CD4-positive, alpha-beta T cell treated with Interleukin-12 subunit alpha and Interleukin-12 subunit beta, for 1 hour (primary cell): ENCODE results near the gene RSPH9.
"Not testable (repeated sequence)": the region's sequence is repeated elsewhere in the genome, so short reads cannot be mapped to it uniquely, and the experiment has no call there.

Experiments used
- DNase-seq: peaks from one replicate; pipeline ENCODE4 v3.0.0-alpha.2; 2020

Gene RSPH9

DNA sequence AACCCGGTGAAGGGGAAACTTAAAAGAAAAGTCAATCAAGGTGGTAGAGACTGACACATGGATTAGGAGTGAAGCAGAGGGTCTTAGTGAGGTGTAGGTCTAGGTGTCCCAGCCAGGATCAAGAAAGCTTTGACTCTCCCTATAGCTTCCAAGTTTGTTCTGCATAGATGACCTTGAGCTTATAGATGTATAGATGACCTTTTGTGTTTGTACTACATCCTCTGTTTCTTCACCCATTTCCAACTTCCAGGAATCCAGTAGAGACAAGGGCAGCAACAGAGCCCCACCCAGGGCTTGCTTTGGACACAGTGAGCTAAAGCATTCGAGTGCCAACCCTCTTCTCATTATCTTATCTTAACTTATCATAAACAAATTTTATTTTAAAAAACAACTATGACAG, 44.6 kb downstream of the RSPH9 start:
- DNase-seq: no peak

- DNase-seq: no peak
Measured at GRCh38 chr6:43695215-43695966, 50.6 kb downstream of the RSPH9 start.

DNA sequence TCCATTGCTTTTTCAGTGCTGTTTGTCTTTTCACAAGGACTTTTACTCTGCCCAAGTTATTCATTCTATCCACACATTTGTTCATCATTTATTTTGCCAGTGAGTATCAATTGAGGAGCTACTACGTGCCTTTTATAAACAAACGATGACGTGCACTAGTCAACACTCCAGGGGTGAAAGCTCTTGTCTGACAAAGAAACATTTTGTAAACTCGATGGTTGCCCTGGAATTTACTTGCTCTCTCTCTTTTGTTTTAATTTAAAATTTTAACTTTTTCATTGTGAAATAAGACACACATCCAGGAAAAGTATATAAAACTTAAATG, 51.1 kb downstream of the RSPH9 start:
- DNase-seq: no peak

- DNase-seq: no peak
Measured at GRCh38 chr6:43697421-43697820, 52.6 kb downstream of the RSPH9 start.

DNA sequence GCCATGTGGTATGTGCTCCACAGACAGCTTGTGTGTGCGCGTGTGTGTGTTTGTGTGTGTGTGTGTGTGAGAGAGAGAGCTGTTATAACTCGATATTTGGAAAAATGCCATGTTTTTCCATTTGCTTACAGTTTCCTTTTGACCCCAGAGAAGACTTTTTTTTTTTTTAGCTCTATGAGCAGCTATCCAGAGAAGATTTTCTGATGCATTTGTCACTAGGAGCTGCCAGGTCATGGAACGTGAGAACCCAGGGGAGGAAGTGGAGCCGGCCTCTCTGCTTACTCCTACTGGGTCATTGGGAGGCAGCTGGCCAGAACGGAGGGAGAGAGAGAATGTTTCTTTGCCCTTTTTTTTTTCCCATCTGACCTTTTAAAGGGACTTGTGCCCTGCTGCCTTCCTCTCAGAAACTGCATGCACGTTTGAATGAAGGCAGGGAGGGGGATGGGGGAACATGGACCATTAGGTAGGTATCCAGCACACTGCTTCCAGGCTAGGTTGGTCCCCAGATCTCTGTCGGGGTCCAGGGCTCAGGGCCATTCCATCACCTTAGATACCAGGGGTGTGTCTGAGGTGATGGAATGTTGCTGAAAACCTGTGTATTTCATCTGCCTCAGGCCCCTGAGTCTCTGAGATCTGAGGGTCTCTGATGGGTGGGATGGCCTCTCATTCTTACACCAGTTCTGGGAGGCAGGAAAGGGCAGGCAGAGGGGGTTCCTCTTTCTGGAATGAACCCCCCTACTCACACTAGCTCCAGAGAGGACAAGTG, 53.9 kb downstream of the RSPH9 start:
- DNase-seq: no peak

DNA sequence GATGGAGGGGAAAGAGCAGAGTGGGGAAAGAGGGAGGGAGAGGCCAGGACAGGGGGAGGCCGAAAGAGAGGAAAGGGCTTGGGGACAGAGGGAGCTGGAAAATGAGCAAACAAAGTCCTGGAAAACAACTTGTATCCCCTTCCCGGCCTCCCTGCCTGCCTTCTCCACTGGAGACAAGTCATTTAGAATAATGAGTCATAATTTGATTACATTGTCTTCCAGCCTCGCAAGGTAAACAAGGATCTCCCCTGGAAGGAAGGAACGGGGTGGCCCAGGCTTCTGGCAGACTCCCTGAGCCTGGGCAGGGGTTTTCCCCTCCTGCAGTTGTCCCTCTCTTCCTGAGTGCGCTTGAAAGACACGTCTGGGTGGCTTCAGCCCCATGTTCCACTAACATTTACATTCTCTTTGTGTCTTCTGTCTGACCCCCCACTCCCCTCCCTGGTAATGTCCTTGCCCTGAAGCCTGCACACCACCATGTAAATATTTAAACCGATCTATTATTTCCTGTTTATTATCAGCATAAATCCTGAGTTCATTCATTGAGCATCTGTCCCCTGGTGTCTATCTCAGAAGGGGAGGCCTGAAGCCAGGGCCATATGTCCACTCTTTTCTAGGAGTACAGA, 54.8 kb downstream of the RSPH9 start:
- DNase-seq: no peak

- DNase-seq: not testable (repeated sequence)
Measured at GRCh38 chr6:43700939-43701560, 56.2 kb downstream of the RSPH9 start.

DNA sequence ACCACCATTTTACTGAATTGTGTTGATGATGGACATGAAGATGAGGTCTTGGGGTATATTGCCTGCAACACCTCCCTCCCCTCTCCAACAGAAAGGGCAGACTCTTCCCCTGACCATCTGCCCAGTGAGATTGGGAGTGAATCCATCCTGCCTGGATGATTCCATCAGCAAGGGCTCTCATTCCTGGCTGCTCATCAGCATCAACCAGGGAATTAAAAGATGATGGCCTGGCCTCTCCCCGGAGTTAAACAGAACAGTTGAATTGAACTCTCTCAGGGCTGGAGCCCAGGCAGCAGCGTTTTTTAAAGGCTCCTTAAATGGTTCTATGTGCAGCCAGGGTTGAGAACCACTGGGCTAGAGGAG, 57.3 kb downstream of the RSPH9 start:
- DNase-seq: no peak

- peak; percentile 17 for DNase-seq
Measured at GRCh38 chr6:43702534-43703440, 58.0 kb downstream of the RSPH9 start.

GRCh38 chr6:43703512-43704429, 58.9 kb downstream of the RSPH9 start:
- DNase-seq: no peak

GRCh38 chr6:43705996-43706395, 61.2 kb downstream of the RSPH9 start:
- no peak for DNase-seq

- DNase-seq: no peak
Measured at GRCh38 chr6:43706788-43707187, 62.0 kb downstream of the RSPH9 start.

- DNase-seq: no peak
Measured at GRCh38 chr6:43707269-43707668, 62.4 kb downstream of the RSPH9 start.

DNA sequence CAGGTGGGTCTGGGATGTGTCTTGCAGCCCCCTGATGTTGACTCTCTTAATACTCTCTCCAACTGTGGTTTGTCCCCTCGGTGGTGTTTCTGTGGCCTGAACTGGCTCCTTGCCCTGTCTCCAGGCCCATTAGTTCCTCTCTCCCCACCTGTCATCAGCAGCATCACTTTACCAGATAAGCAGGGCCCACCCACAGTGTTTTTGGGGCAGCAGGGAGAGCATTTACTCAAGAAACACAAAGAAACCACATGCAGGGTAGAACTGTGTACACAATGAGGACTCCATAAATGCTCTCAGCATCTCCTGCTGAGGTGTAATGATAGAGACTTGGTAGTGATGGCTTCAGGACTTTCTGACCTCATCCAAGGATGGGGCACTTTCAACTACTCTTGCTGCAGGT, 62.9 kb downstream of the RSPH9 start:
- DNase-seq: no peak

GRCh38 chr6:43708860-43709653, 64.2 kb downstream of the RSPH9 start:
- DNase-seq: no peak

GRCh38 chr6:43709654-43710303, 64.9 kb downstream of the RSPH9 start:
- DNase-seq: no peak

- no peak for DNase-seq
Measured at GRCh38 chr6:43710576-43710975, 65.7 kb downstream of the RSPH9 start.

DNA sequence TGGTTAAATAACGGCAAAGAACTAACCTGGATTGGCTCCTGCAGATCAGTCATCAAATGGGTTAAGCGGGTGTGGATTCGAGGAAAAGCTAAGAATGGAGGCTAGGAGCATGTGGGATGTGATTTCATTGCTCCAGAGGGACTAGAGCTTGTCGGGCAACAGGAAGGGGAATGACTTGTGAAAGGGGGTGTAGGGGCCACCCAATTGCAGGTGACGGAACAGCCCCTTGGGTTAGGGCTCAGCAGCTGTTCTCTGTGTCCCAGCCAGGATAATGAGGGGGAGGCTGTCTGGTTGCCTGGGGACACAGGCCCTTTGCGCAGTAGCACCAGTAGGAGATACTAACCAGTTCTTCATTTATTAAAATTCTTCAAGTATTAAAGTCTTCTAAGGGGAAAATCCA, 67.7 kb downstream of the RSPH9 start:
- no peak for DNase-seq

DNA sequence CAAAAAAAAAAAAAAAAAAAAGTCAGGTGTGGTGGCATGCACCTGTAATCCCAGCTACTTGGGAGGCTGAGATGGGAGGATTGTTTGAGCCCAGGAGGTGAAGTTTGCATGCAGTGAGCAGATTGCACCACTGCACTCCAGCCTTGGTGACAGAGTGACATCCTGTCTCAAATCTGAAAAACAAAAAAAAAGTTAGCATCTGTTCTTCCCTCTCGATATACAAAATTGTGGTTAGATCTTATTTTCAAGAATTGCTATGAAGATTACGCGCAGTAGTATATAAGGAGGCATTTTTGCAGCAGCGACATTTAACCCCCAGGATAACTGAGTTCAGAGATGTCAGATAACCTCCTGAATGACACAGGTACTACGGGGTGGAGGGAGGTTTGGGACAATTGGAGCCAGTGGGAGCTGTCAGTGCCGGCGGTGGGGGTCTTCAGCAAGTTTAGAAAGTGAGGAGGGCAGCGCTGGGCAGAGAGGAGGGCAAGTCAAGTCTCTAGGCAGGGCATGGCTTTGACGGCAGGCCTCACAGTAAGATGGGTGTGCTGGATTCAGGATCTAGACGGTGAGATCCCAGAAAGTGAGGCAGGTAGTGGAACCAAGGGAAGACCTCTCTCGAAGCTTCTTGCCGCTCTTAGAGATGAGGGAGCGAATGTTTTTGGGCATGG, 68.9 kb downstream of the RSPH9 start:
- no peak for DNase-seq
